Stimulated activated CD4-positive, alpha-beta T cell treated with anti-CD3 and anti-CD28 coated beads, Interleukin-15, amount 100 ng/mL, for 1 hour (primary cell): Measurements from ENCODE around the gene SCFD2.
"Not testable (repeated sequence)": the region's sequence is repeated elsewhere in the genome, so short reads cannot be mapped to it uniquely, and the experiment has no call there.

ENCODE experiments used
- DNase-seq, 2 donors: peaks; one replicate each; pipeline ENCODE4 v3.0.0-alpha.2; 2020; ENCODE audit warnings: low read depth in 1 of 2, low spot score in 1 of 2

SCFD2 gene

DNA sequence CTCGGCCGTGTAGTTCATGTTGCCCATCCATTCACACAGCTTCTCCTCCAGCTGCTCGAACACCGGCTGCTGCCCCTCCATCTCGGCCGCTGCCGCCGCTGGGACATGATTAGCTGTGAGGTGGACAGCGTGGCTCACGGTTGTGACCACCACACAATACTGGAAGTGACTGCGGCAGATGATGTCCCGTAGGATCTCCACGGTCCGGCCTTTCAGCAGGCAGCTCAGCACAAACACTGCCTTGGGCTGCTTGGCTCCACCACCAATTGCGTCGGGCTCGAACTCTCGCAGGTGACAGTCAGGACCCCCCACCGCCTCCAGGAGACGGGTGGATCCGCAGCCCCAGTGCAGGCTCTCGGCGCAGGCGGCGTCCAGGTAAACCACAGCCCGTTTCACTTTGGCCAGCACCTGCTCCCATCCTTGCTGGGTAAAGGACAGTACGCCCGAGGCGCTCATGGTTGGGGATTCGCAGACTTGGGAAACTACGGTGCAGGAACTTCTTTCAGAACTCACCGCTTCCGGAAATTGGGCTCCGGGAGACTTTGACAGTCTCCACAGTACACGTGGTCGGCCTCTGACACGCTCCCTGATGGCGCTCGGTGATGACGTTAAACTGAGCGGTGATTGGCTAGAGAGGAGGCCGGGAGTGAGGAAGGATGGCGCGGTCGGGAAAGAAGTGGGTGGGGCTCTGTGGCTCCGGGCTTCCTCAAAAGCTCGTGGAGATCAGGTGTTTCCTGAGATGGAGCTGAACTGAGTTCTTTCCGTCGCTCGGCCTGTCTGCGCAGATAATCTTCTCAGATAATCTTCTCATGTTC lies at the start of gene SCFD2:
Gene SCFD2, minus strand, starts transcription at position 576 of the 815 bp plus-strand sequence.
- DNase-seq = peak; percentile 86 to 87

DNA sequence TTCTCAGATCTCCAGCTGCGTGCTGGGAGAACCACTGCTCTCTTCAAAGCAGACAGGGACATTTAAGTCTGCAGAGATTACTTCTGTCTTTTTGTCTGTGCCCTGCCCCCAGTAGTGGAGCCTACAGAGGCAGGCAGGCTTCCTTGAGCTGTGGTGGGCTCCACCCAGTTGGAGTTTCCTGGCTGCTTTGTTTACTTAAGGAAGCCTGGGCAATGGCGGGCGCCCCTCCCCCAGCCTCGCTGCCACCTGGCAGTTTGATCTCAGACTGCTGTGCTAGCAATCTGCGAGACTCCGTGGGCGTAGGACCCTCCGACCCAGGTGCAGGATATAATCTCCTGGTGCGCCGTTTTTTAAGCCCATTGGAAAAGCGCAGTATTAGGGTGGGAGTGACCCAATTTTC lies 43.6 kb upstream of the SCFD2 start:
- not testable (repeated sequence) for DNase-seq

DNA sequence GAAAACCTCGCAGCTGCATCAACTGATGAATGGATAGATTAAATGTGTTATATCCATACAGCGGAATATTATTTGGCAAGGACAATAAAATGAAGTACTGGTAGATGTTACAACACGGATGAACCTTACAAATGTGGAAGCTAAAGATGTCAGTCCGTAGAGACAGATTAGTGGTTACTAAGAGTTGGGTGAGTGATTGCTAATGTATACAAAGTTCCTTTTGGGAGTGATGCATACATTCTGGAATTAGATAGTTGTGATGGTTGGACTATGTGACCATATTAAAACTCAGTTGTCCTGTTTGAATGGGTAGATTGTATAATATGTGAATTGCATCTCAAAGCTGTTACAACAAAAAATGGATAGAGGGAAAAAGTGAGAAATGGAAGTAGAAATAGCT lies 14.4 kb upstream of the SCFD2 start:
- no peak for DNase-seq

DNA sequence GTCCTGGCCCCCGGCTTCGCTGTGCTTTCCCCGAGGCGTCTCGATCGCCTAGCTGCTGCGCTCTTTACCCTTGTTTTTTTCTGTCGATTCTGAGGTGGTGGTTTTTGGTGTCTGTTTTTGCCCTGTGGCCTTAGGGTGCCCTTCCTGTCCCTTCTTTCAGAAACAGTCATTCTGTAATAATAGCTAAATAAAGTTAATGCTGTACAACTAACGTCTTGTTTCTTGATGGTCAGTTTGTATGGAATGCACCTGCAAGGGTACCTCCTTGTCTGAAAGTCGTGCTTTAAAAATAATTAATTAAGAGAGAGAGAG lies 12.3 kb upstream of the SCFD2 start:
- no peak for DNase-seq

DNA sequence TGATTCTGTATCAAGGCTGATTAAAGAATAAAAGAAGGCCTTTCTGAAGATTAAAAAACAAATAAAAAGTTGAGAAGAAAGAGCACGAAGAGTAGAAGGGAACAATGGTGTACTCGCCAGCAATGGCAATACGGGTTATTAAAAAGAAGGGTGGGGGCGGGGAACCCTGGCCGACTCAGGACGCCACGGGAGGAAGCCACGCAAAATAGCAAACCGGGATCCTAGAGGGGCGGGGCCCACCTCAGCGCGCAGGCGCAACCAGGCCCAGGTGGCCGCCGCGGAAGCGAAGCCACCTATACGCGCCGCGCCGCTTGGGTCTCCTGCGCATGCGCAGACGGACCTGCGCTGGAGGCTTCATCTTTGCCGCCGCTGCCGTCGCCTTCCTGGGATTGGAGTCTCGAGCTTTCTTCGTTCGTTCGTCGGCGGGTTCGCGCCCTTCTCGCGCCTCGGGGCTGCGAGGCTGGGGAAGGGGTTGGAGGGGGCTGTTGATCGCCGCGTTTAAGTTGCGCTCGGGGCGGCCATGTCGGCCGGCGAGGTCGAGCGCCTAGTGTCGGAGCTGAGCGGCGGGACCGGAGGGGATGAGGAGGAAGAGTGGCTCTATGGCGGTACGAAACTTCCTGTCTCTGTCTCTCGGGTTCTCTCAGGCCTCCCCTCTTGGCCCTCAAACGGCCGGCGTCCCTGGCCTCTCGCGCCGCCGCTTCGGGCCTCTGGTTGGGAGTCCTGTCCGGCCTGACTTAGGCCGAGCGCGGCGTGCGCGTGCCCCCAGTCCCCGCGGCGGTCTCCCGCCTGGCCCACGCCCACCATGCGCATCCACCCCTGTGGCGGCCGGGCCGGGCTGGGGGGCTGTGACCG lies 11.7 kb upstream of the SCFD2 start, which contains the start of gene FIP1L1:
Gene FIP1L1, plus strand, starts transcription at position 323 of the 852 bp plus-strand sequence. Its CDS starts 198 bp downstream, at position 521.
- peak; percentile 93 to 96 for DNase-seq

DNA sequence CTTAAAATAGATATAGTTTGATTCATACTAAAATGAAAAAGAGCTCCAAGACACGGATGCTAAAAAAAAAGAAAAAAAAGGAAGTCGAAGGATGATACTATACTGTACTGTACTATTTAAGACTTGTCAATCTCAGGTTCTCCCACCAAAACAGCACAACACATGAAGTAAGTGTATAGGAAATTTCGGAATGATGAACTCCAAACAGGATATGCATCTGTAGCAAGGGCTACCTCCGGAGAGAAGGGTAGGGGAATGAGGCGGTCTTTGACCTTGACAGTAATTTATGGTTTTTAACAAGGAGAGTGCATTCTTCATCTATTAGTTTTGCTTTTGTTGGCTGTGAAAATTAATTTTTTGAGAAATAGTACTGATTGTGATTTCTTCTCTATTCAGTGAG lies 11.0 kb upstream of the SCFD2 start:
- no peak for DNase-seq

DNA sequence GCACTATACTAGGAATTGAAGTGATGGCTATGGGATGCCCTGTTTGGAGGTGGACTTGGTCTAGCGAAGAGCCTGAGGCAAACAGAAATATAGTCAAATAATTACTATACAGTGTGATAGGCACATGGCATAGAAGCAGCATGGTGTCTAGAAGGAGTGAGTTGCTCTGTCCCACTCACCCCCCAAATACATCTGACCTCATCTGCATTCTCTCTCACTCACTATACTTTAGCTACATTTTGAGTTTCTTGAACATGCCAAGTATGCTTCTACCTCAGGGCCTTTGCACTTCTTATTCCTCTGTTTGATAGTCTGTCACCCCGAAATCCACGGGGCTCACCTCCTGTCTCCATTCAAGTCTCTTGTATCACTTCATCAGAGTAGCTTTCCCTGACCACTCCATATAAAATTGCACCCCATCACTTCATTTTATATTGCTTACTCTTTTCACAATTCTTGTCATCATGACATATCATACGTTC lies 9.0 kb upstream of the SCFD2 start:
- no peak for DNase-seq

DNA sequence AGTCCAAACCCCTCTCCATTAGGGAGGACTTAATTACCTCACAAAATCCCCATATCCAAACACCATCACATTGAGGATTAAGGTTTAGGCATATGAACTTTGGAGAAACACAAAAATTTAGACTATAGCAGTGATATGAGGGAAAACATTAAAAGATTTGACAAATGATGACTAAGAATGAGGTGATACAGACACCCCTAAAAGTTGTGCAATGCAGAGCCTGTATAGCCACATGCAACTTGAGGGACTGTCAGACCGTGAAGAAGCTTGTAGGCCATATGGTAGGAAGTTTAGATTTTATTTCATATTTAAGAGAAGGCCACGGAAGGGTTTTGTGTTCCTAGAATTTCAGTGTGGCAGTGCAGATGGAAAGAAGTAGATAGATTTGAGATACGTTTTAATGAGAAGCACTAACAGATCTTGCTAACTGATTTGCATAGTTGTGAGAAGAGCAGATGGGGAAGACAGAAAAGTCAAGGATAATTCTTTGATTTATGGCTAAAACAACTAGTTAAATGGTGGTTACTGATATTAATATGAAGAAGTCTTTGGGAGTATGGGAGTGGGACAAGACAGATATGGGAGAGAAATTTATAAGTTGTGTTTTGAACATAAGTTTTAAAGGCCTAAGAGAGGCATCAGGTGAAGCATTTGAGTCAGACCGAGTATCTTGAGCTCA lies 6.1 kb upstream of the SCFD2 start:
- DNase-seq = no peak

DNA sequence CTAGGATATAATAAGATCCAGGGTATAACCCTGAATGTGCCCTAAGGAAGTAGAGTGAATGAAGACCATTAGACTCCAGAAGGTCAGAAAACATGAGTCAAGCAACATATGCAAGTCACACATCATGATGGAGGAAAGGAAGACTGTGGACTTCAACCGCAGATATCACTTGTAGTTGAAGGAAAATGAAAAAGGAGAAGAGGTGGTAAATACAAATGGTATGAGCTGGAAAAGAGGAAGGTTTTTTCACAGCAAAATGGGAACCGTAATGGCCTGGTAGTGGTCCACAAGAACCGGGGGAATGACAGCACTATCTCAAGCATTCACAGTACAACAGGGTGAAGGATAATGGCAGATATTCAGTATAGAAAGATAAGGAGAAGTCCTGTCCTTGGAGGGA lies 5.2 kb upstream of the SCFD2 start:
- DNase-seq = no peak

DNA sequence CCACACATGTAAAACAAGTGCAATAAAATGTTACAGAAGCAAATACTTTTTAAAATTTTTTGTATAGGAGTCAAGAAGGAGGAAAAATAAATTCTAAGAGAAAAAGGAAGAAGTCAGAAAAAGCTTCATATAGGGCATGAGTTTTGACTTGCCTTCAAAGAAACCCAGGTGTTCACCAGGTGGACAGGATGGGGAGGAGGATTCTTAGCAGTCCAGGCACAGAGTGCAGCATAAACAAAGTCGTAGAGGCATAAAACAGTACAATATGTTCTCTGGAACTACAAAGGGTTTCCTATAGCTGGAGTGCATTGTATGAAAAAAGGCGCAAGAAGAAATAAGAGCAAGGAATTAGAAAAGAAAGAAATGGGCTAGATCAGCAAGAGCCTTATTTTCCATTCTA lies 1.9 kb upstream of the SCFD2 start:
- no peak for DNase-seq

DNA sequence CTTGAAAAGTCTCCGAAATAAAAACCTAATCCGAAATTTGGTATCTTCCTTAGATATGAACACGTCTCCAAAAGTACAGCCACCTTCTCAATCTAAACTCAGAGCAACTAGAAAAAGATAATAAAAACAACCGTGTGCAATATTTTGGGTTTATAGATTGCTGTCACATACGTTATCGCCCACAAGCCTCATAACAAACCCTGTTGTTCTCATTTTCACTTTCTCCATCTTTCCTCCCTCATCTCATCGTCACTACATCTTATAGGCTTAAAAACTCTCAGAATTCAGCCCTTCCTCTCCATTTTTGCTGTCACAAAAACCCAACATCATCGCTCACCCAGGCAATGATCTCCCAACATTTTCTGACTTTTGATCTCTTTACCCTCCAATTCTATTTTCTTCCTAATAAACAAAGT lies 448 bp upstream of the SCFD2 start:
- no peak for DNase-seq

DNA sequence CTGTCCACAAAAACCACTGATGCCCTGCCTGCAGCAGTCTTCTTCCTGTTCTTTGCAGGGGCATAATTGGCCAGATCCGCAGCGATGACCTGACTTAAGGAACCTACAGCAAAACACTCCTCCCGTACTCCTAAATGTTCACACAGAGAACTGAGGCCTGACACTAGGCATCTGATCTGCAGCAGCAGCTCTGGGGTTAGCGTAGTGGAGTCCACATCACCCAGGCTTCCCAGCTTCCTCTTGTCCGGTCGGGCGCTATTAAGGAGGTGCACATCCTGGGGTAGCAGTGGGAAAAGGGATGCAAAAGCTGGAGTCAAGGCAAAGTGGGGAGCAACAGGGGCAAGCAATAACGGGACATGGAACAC lies 758 bp downstream of the SCFD2 start:
- DNase-seq = no peak

DNA sequence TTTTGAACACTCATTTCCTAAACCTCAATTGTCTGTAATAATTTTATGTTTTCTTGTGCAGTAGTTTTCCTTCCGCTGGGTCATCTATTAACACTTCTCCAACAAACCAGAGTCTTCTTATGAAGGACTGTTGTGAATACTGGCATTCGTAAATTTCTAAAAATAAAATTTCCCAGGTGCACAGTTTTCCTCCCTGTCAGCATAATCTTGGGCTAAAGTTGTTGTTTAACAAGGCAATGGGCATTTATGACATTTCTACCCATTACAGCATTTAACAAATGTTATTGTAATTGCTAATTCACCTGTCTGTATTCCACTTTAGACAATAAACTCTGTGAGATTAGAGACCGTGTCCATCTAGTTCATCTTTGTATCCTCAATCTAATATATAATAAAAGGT lies 1.2 kb downstream of the SCFD2 start:
- no peak for DNase-seq

DNA sequence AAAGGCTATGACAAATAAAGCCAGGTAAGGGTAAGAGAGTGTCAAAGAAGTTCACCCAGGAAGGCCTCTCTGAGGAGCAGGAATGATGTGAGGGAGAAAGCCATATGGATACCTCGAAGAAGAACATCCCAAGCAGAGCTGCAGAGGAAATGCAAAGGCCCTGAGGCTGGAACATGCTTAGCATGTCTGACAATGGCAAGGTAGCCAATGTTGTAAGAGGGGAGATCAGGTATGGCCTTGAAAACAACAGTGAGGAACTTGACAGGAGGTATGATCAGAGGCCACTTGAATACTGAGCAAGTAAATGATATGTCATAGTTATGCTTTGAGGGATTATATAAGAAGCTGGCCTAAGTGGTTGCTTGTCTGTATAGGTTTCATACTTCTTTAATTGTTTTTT lies 3.8 kb downstream of the SCFD2 start:
- no peak for DNase-seq

DNA sequence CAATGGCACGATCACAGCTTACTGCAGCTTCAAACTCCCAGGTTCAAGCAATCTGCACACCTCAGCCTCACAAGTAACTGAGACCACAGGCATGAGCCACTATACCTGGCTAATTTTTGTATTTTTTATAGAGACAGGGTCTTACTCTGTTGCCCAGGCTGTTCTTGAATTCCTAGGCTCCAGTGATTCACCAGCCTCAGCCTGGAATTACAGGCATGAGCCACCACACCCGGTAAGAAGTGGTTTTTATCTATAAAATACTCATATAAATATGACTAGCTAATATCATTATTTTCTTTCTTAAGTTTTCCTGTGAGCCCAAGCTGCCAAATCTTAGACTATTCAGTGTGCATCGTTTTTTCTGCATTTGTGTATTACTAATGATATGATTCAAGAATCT lies 4.4 kb downstream of the SCFD2 start:
- DNase-seq = no peak

DNA sequence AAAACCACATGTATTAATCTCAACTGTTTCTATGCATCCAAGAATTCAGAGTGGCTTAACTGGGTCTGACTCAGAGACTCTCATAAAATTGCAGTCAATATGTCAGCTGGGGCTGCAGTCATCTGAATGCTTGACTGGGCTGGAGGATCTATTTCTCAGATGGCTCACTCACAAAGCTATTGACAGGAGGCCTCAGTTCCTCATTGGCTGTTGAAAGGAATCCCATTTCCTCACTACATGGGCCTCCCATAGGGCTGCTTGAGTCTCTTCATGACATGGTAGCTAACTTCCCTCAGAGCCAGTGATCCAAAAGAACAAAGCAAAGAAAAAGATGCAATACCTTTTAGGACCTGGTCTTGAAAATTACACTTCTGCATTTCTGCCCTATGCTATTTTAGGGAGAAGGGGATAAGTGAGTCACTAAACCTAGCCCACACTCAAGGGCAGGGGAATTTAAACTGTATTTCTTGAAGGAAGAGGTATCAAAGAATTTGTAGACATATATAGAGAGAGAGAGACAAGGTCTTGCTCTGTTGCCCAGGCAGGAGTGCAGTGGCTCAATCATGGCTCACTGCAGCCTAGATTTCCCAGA lies 9.8 kb downstream of the SCFD2 start:
- DNase-seq = no peak

DNA sequence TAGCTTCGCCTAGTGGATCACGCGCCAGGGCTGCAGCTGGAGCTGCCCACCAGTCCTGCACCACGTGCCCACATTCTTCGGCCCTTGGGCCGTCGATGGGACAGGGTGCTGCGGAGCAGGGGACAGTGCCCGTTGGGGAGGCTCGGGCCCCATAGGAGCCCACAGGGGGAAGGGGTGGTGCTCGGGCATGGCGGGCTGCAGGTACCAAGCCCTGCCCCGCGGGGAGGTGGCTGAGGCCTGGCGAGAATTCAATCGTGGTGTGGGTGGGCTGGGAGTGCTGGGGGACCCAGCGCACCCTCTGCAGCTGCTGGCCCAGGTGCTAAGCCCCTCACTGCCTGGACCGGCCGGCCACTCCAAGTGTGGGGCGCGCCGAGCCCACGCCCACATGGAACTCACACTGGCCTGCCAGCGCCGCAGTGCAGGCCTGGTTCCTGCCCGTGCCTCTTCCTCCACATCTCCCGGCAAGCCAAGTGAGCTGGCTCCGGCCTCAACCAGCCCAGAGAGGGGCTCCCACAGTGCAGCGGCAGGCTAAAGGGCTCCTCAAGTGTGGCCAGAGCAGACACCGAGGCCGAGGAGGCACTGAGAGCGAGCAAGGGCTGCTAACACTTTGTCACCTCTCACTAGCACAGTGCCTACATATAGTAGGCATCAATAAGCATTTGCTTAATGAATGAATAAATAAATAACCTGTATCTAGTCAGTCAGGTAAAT lies 11.7 kb downstream of the SCFD2 start:
- DNase-seq = no peak

DNA sequence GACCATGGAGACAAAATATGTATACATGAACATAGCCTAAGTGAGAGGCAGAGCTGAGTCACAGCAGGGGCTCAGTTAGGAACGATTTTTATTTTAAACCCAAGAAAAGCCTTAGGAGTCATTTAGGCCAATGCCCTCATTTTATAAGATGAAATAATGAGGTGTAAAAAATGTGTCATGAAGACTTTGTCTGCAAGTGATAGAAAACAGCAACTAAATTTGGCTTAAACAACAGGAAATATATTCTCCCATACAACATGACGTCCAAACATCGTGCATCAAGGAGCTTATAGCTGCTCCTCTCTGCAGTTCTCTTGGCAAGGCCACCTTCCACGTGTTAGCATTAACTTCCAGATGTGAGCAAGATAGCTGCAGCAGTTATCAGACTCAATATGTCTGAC lies 16.8 kb downstream of the SCFD2 start:
- no peak for DNase-seq

DNA sequence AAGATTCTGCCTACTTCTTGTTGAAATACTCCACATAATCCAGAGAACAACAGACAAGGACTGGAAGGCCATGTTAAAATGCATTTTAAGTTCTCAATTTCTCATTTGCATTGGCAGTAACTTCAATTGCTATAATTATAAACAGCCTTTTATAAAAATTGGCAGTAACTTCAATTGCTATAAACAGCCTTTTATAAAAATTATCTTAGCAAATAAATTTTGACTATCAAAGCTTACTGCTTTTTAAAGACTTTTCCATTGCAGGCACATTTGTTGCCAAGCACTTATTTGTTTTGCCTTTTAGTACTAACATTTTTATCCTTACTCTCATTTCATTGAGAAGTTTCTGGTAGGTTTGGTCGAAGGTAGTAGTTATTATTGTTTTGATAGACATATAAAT lies 17.8 kb downstream of the SCFD2 start:
- no peak for DNase-seq

DNA sequence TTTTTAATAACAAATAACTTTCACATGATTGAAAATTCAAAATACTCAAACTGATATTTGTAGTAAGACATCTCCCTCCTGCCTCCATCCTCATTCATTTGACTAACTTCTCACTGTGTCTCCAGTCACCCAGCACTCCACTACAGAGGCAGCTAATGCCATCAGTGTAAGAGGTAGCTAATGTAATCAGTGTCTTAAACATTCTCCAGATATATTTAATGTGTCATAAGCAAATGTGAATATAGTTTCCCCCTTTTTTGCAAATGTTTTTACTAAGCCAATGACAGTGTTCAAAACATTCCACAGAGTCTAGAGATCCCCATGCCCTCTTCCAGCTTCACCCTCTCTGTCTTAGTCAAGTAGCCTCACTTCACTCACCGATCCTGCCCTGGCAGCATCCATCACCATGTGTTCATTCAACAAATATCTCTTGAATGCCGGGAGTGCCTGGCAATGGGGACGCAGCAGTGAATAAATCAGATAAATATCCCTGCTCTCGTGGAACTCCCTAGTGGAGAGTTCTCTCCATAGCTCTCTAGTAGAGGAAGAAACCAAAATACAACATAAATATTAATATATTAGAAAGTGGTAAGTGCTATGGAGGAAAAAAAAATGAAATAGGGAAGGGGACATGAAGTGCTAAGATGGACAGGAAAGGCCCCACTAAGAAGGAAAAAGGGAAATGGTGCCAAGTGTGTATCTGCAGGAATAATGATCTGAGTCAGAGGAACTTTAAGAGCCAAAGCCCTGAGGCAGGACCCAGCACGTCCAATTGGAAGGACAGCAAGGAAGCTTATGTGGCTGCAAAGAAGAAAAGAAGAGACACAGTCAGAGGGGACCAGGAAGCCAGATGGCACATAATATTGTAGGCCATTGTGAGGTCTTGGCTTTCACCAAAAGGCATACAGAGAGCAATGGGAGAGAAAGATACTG lies 18.7 kb downstream of the SCFD2 start:
- DNase-seq = no peak
